Measurements from ENCODE around the gene UBAC2.

DNA sequence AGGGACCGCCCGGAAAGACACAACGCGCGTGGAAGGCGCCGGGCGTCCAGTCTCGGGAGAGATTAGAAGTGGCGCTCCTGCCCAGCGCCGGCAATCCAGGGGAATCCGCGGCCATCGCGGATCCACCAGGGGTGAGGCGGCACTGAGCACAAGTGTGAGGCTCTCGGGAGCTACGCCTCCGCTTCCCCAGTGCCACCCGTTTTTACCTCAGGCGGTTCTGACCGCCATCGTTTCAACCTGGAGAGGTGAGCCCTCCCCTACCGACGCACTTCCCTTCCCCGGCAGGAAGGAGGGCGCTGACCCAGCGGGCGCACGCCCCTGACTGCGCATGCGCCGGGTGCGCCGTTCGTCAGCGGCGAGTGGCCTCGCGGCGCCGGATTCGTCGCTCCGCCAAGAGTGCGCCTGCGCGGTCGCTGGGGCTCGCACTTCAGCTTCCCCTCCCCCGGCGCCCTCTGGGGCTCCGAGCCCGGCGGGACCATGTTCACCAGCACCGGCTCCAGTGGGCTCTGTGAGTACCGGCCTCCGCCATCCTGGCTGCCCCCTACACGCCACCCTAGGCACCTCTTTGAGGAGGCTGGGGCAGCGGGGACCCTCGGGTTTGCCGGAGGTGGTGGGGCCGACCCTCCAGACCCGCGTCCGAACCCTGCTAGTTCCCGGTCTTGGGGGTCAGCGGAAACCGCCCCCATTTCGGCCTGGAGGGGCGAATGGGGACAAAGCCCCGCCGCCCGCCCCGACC lies at the start of gene UBAC2:
- peak; percentile 97 for TF ChIP-seq TAF1 (IDR thresholded peaks at IDR 0.05; ENCODE audit: borderline replicate concordance, low read depth, low read length)
- peak; percentile 99 for TF ChIP-seq POLR2AphosphoS5 (IDR thresholded peaks at IDR 0.05; ENCODE audit: low read depth, low read length)
